ENCODE measurements around the gene MEPCE.

DNA sequence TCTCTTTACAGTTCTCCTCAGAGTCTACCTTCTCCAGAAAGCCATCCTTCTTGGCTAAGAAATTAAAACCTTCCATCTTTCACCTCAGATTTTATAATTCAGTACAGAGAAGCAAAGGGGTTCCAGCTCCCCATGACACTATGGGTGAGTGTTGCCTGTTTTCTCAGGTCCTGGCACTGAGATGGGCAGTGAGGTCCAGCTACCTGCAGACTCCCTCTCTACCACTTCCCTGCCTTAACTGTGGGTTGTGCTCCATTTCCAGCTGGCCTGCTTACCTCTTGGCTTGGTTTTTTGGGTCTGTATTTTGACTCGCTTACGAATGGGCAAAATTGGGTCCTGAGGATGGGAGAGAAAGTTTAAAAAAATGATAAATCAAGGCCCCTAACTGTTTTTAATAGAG is 27.4 kb upstream of the MEPCE start:
- TF ChIP-seq POLR2A (IDR thresholded peaks at IDR 0.05; ENCODE audit: low read depth) (no peak), POLR2AphosphoS5 (IDR thresholded peaks at IDR 0.05) (no peak)
- TF ChIP-seq, protein P1, sequence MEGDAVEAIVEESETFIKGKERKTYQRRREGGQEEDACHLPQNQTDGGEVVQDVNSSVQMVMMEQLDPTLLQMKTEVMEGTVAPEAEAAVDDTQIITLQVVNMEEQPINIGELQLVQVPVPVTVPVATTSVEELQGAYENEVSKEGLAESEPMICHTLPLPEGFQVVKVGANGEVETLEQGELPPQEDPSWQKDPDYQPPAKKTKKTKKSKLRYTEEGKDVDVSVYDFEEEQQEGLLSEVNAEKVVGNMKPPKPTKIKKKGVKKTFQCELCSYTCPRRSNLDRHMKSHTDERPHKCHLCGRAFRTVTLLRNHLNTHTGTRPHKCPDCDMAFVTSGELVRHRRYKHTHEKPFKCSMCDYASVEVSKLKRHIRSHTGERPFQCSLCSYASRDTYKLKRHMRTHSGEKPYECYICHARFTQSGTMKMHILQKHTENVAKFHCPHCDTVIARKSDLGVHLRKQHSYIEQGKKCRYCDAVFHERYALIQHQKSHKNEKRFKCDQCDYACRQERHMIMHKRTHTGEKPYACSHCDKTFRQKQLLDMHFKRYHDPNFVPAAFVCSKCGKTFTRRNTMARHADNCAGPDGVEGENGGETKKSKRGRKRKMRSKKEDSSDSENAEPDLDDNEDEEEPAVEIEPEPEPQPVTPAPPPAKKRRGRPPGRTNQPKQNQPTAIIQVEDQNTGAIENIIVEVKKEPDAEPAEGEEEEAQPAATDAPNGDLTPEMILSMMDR (IDR thresholded peaks at IDR 0.05): no peak
